Duodenal mucosa (tissue), 2 donors: Measurements from ENCODE around the gene KRT80.

Experiments used
- H3K27ac ChIP-seq: one replicate; pipeline ENCODE4 v1.7.0; 2013; ENCODE audit warnings: low read depth, low read length
- H3K27me3 ChIP-seq, 2 donors: one replicate each; pipeline ENCODE4 v1.7.0; 2013; ENCODE audit warnings: low read length in 2 of 2, control low read depth in 1 of 2; ENCODE audit not compliant: insufficient read depth in 2 of 2, control insufficient read depth in 1 of 2
- H3K36me3 ChIP-seq, 2 donors: one replicate each; pipeline ENCODE4 v1.7.0; 2013; ENCODE audit warnings: low read length in 2 of 2, control low read depth in 1 of 2; ENCODE audit not compliant: insufficient read depth in 2 of 2, control insufficient read depth in 1 of 2
- H3K4me1 ChIP-seq, 2 donors: one replicate each; pipeline ENCODE4 v1.7.0; 2013; ENCODE audit warnings: low read length in 2 of 2, control low read depth in 1 of 2; ENCODE audit not compliant: insufficient read depth in 2 of 2, control insufficient read depth in 1 of 2
- H3K4me3 ChIP-seq, 2 donors: one replicate each; pipeline ENCODE4 v1.7.0; 2013; ENCODE audit warnings: low read length in 2 of 2, low read depth in 1 of 2
- H3K9ac ChIP-seq, 2 donors: one replicate each; pipeline ENCODE4 v1.7.0; 2013; ENCODE audit warnings: low read length in 2 of 2, low read depth in 1 of 2
- H3K9me3 ChIP-seq, 2 donors: one replicate each; pipeline ENCODE4 v1.7.0; 2013; ENCODE audit warnings: low read length in 2 of 2, control low read depth in 1 of 2; ENCODE audit not compliant: control insufficient read depth in 1 of 2

KRT80 gene

GRCh38 chr12:52220477-52220876 lies 28.7 kb upstream of the KRT80 start:
- Histone ChIP-seq H3K36me3 (no peaks in the 10 kb centered on the region), H3K9me3 (no peaks in the 10 kb centered on the region), H3K27me3 (peaks cover 3 to 4% of the 10 kb centered on the region in 2 donors), H3K9ac (no peak overlapping the region), H3K27ac (no peak overlapping the region), H3K4me1 (peaks cover 3 to 24% of the 10 kb centered on the region in 2 donors), H3K4me3 (no peak overlapping the region)

- H3K27ac ChIP-seq = no peak overlapping the region
- H3K36me3 ChIP-seq = no peaks in the 10 kb centered on the region
- no peak overlapping the region for H3K9ac ChIP-seq
- H3K4me1 ChIP-seq = peaks cover 7 to 24% of the 10 kb centered on the region in 2 donors
- peaks cover 0 to 9% of the 10 kb centered on the region in 2 donors for H3K27me3 ChIP-seq
- H3K9me3 ChIP-seq = no peaks in the 10 kb centered on the region
- H3K4me3 ChIP-seq = no peak overlapping the region
These were observed 26.2 kb upstream of the KRT80 start for GRCh38 chr12:52218001-52218400.

GRCh38 chr12:52217223-52217622 lies 25.4 kb upstream of the KRT80 start:
- Histone ChIP-seq H3K27ac (no peak overlapping the region), H3K36me3 (no peaks in the 10 kb centered on the region), H3K4me1 (peaks cover 7 to 24% of the 10 kb centered on the region in 2 donors), H3K9me3 (no peaks in the 10 kb centered on the region), H3K9ac (no peak overlapping the region), H3K27me3 (peaks cover 0 to 9% of the 10 kb centered on the region in 2 donors), H3K4me3 (no peak overlapping the region)

- H3K9ac ChIP-seq = no peak overlapping the region
- no peak overlapping the region for H3K4me3 ChIP-seq
- H3K9me3 ChIP-seq = no peaks in the 10 kb centered on the region
- no peak overlapping the region for H3K27ac ChIP-seq
- peaks cover 0 to 6% of the 10 kb centered on the region in 2 donors for H3K27me3 ChIP-seq
- H3K4me1 ChIP-seq = peaks cover 7 to 24% of the 10 kb centered on the region in 2 donors
- H3K36me3 ChIP-seq = no peaks in the 10 kb centered on the region
These were observed 25.0 kb upstream of the KRT80 start for GRCh38 chr12:52216807-52217206.

GRCh38 chr12:52216100-52216499 lies 24.3 kb upstream of the KRT80 start:
- Histone ChIP-seq H3K4me3 (no peak overlapping the region), H3K4me1 (peaks cover 7 to 17% of the 10 kb centered on the region in 2 donors), H3K27me3 (peaks cover 0 to 5% of the 10 kb centered on the region in 2 donors), H3K9me3 (no peaks in the 10 kb centered on the region), H3K27ac (no peak overlapping the region), H3K9ac (no peak overlapping the region), H3K36me3 (no peaks in the 10 kb centered on the region)

GRCh38 chr12:52215587-52216031 lies 23.8 kb upstream of the KRT80 start:
- Histone ChIP-seq H3K36me3 (no peaks in the 10 kb centered on the region), H3K9ac (no peak overlapping the region), H3K4me1 (peaks cover 7 to 17% of the 10 kb centered on the region in 2 donors), H3K4me3 (no peak overlapping the region), H3K27me3 (peaks cover 0 to 5% of the 10 kb centered on the region in 2 donors), H3K27ac (no peak overlapping the region), H3K9me3 (no peaks in the 10 kb centered on the region)

GRCh38 chr12:52214421-52214802 lies 22.6 kb upstream of the KRT80 start:
- no peak overlapping the region for H3K27ac ChIP-seq
- no peak overlapping the region for H3K9ac ChIP-seq

GRCh38 chr12:52213564-52214420 lies 22.0 kb upstream of the KRT80 start:
- no peak overlapping the region for H3K27ac ChIP-seq
- no peak overlapping the region for H3K4me3 ChIP-seq
- H3K36me3 ChIP-seq = no peaks in the 10 kb centered on the region
- H3K4me1 ChIP-seq = peaks cover 9 to 17% of the 10 kb centered on the region in 2 donors
- no peak overlapping the region for H3K9ac ChIP-seq
- H3K27me3 ChIP-seq = peaks cover 0 to 5% of the 10 kb centered on the region in 2 donors
- H3K9me3 ChIP-seq = no peaks in the 10 kb centered on the region

More at GRCh38 chr12:52214421-52214802, 22.6 kb upstream of the KRT80 start:
- Histone ChIP-seq H3K4me1 (peaks cover 7 to 17% of the 10 kb centered on the region in 2 donors), H3K4me3 (no peak overlapping the region), H3K27me3 (peaks cover 0 to 5% of the 10 kb centered on the region in 2 donors), H3K9me3 (no peaks in the 10 kb centered on the region), H3K36me3 (no peaks in the 10 kb centered on the region)

GRCh38 chr12:52212701-52213563 lies 21.1 kb upstream of the KRT80 start:
- H3K9ac ChIP-seq = no peak overlapping the region
- peaks cover 0 to 5% of the 10 kb centered on the region in 2 donors for H3K27me3 ChIP-seq
- H3K4me1 ChIP-seq = peaks cover 17 to 18% of the 10 kb centered on the region in 2 donors
- H3K4me3 ChIP-seq = no peak overlapping the region
- no peak overlapping the region for H3K27ac ChIP-seq
- H3K9me3 ChIP-seq = no peaks in the 10 kb centered on the region
- no peaks in the 10 kb centered on the region for H3K36me3 ChIP-seq
